IMR-90 (cell line): Measurements from ENCODE around the gene FITM2. TPM values are rescaled to one million over a fixed set of nuclear protein-coding genes. Genes with fewer than 3 reads are reported as not detected.

Experiments used
- ATAC-seq: fragments of 200-7000 bp; cut with Tn5 transposase; 2 replicates; pipeline ENCODE4 v1.9.1; 2020; ENCODE audit warnings: low read depth, mild to moderate bottlenecking, moderate library complexity
- BruUV-seq: library from RNA; stranded (reverse); fragments of 400-500 nt; replicated peaks from 2 replicates; lab custom pipeline; 2021; lab: Mats Ljungman, UMichigan
- CTCF ChIA-PET: fragments of 300-600 bp; formaldehyde crosslinking; extraction: SDS; loops from one replicate; lab custom pipeline; 2021; ENCODE audit warnings: antibody characterized with exemption; lab: Yijun Ruan, JAX
- POLR2A ChIA-PET: fragments of 300-600 bp; sonication (Branson Sonifier 250); formaldehyde crosslinking; loops from one replicate; lab custom pipeline; 2022; ENCODE audit warnings: antibody characterized with exemption; ENCODE audit not compliant: unreplicated experiment; lab: Charles Lee
- DNase-seq: peaks from one replicate; pipeline ENCODE4 v3.0.0; 2013
- H2AFZ ChIP-seq: replicated peaks from 2 replicates; pipeline ENCODE3; 2013; ENCODE audit warnings: low read length, mild to moderate bottlenecking; ENCODE audit not compliant: poor library complexity
- H2AK5ac ChIP-seq: 2 replicates; pipeline ENCODE4 v1.6.1; 2013; ENCODE audit warnings: low read depth, low read length, inconsistent platforms
- H2AK9ac ChIP-seq: replicated peaks from 2 replicates; pipeline ENCODE3; 2013; ENCODE audit warnings: mild to moderate bottlenecking, low read depth, low read length, moderate library complexity; ENCODE audit not compliant: poor library complexity
- H2BK120ac ChIP-seq: 2 replicates; pipeline ENCODE4 v1.6.1; 2013; ENCODE audit warnings: low read depth, low read length, inconsistent platforms
- H2BK15ac ChIP-seq: 3 replicates; pipeline ENCODE4 v1.6.1; 2013; ENCODE audit warnings: low read depth, low read length, inconsistent platforms
- H2BK20ac ChIP-seq: 2 replicates; pipeline ENCODE4 v1.6.1; 2013; ENCODE audit warnings: low read depth, mild to moderate bottlenecking, inconsistent platforms, low read length, moderate library complexity
- H2BK5ac ChIP-seq: 2 replicates; pipeline ENCODE4 v1.6.1; 2013; ENCODE audit warnings: mild to moderate bottlenecking, low read depth, low read length, inconsistent platforms; ENCODE audit not compliant: poor library complexity, severe bottlenecking
- H3K14ac ChIP-seq: replicated peaks from 2 replicates; pipeline ENCODE4 v1.6.1; 2013; ENCODE audit warnings: low read depth, low read length, inconsistent platforms
- H3K18ac ChIP-seq: 2 replicates; pipeline ENCODE4 v1.6.1; 2013; ENCODE audit warnings: low read depth, low read length, control low read depth
- H3K23ac ChIP-seq: 2 replicates; pipeline ENCODE4 v1.6.1; 2013; ENCODE audit warnings: low read depth, low read length, inconsistent platforms
- H3K27ac ChIP-seq: 2 replicates; pipeline ENCODE4 v1.5.1; 2013; ENCODE audit warnings: mild to moderate bottlenecking, control low read depth, low read length; ENCODE audit not compliant: insufficient read depth
- H3K27me3 ChIP-seq: 2 replicates; pipeline ENCODE4 v1.6.1; 2013; ENCODE audit warnings: low read length; ENCODE audit not compliant: control insufficient read depth, insufficient read depth
- H3K36me3 ChIP-seq: 2 replicates; pipeline ENCODE4 v1.6.1; 2013; ENCODE audit warnings: low read length, mixed read lengths; ENCODE audit not compliant: control insufficient read depth, insufficient read depth
- H3K4ac ChIP-seq: 2 replicates; pipeline ENCODE4 v1.6.1; 2013; ENCODE audit warnings: low read depth, low read length, inconsistent platforms
- H3K4me1 ChIP-seq: 2 replicates; pipeline ENCODE4 v1.6.1; 2013; ENCODE audit warnings: low read length, mixed read lengths; ENCODE audit not compliant: control insufficient read depth, insufficient read depth
- H3K4me2 ChIP-seq: 2 replicates; pipeline ENCODE4 v1.6.1; 2013; ENCODE audit warnings: low read depth, mild to moderate bottlenecking, control low read depth, low read length, moderate library complexity
- H3K4me3 ChIP-seq: 2 replicates; pipeline ENCODE4 v1.5.1; 2013; ENCODE audit warnings: low read depth, mild to moderate bottlenecking, control low read depth, low read length, moderate library complexity; ENCODE audit not compliant: insufficient read depth
- H3K56ac ChIP-seq: 2 replicates; pipeline ENCODE4 v1.6.1; 2013; ENCODE audit warnings: low read length, inconsistent platforms; ENCODE audit not compliant: insufficient read depth; ENCODE audit errors: extremely low read depth
- H3K79me1 ChIP-seq, 2 experiments: 2 replicates each; pipeline ENCODE4 v1.6.1; 2013; ENCODE audit warnings: low read length in 2 of 2, inconsistent platforms in 1 of 2, low read depth in 1 of 2
- H3K9ac ChIP-seq: 2 replicates; pipeline ENCODE4 v1.6.1; 2013; ENCODE audit warnings: low read depth, low read length, control low read depth
- H3K9me1 ChIP-seq: 2 replicates; pipeline ENCODE4 v1.6.1; 2013; ENCODE audit warnings: low read length, inconsistent platforms; ENCODE audit not compliant: insufficient read depth
- H3K9me3 ChIP-seq: 2 replicates; pipeline ENCODE4 v1.6.1; 2013; ENCODE audit warnings: low read length; ENCODE audit not compliant: control insufficient read depth, insufficient read depth
- H4K20me1 ChIP-seq: 2 replicates; pipeline ENCODE4 v1.6.1; 2013; ENCODE audit warnings: low read length, inconsistent platforms; ENCODE audit not compliant: insufficient read depth
- H4K5ac ChIP-seq: 2 replicates; pipeline ENCODE4 v1.6.1; 2013; ENCODE audit warnings: mild to moderate bottlenecking, low read depth, low read length, control low read depth
- H4K8ac ChIP-seq, 2 experiments: 2 replicates each; pipeline ENCODE4 v1.6.1; 2013; ENCODE audit warnings: low read depth in 2 of 2, low read length in 2 of 2, control low read depth in 1 of 2, inconsistent platforms in 1 of 2
- H4K91ac ChIP-seq: 2 replicates; pipeline ENCODE4 v1.6.1; 2013; ENCODE audit warnings: low read depth, low read length, inconsistent platforms; ENCODE audit not compliant: insufficient read depth
- CHD1 ChIP-seq: IDR thresholded peaks from 2 replicates; pipeline ENCODE4 v1.6.1; 2012; ENCODE audit warnings: low read depth, low read length, improper control_type of control experiment
- POLR2A ChIP-seq: IDR thresholded peaks from 2 replicates; pipeline ENCODE4 v1.6.1; 2012; ENCODE audit warnings: mild to moderate bottlenecking, low read depth, low read length
- RFX5 ChIP-seq: IDR thresholded peaks from 2 replicates; pipeline ENCODE4 v1.8.0; 2012; ENCODE audit warnings: low read depth, mild to moderate bottlenecking, low read length, moderate library complexity
- SMC3 ChIP-seq: fragments of 150-350 bp; IDR thresholded peaks from 2 replicates; pipeline ENCODE4 v1.6.1; 2016; ENCODE audit warnings: low read depth, mild to moderate bottlenecking, antibody characterized with exemption, low read length, moderate library complexity
- WGBS, 2 experiments: methylation state at CpG; one replicate each; pipeline versions ENCODE4 v1.1.5 to v1.1.7; 2013; ENCODE audit warnings: missing lambda C conversion rate in 2 of 2; ENCODE audit not compliant: insufficient read length in 1 of 2; ENCODE audit errors: extremely low coverage in 2 of 2; 5-methylcytosine and 5-hydroxymethylcytosine counted together
- dilution Hi-C: fragments of 300-500 bp; cut with HindIII; formaldehyde crosslinking; loops from one replicate; pipeline ENCODE4 v1.14.3; 2018; ENCODE audit warnings: low sequenced_read_pairs; ENCODE audit not compliant: unreplicated experiment
- in situ Hi-C: fragments of 300-500 bp; cut with MboI; formaldehyde crosslinking; loops from 3 replicates; pipeline ENCODE4 v1.14.3; 2019; ENCODE audit warnings: low sequenced_read_pairs, inconsistent platforms, mixed read lengths
- intact Hi-C: fragments of 100-400 bp; cut with micrococcal nuclease; formaldehyde crosslinking; loops from 2 replicates; pipeline ENCODE4 v1.10.0; 2022
- polyA plus RNA-seq, 3 experiments: library from polyadenylated mRNA; depleted of rRNA; stranded (reverse); fragments of >200 nt; gene quantifications; 2 replicates each; pipeline ENCODE4 v1.2.3, GENCODE V29; 2012; ENCODE audit warnings: low replicate concordance in 1 of 3
- total RNA-seq: library from RNA; depleted of rRNA; stranded (reverse); fragments of >200 nt; gene quantifications from 2 replicates; pipeline ENCODE4 v1.2.3, GENCODE V29; 2012
- TF ChIP-seq, protein P1 (sequence below): fragments of 150-350 bp; IDR thresholded peaks from 2 replicates; pipeline ENCODE4 v1.6.1; 2016; ENCODE audit warnings: low read depth, mild to moderate bottlenecking, low read length, moderate library complexity, borderline replicate concordance

The FITM2 gene
- total and polyA plus RNA-seq, 2 of the 4 experiments (the other 2 are of a cell fraction), result 3.4 to 6.5 TPM

DNA sequence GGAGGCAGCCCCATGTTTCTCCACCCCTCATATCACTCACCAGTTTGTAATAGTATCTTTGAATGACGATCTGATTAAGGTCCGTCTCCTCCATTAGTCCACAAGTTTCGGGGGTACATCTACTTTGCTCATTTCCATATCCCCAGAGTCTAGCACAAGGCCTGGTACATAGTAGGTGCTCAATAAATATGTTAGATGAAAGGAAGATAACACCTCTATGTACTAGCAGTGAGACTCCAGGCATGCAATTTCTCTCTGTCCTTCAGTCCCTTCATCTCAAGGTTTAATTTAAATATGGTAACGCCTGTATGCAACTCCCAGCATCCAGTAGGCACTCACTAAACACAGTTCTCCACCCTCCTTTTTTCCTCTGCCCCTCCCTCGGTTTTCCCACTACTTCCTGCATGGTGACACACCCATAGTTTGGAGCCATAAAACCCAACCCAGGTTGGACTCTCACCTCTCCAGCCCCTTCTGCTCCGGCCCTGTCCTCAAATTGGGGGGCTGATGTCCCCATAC, 44.0 kb upstream of the FITM2 start:
- no peak overlapping the region for H2BK120ac ChIP-seq
- H3K4me3 ChIP-seq, result no peak overlapping the region
- H2BK5ac ChIP-seq, result no peak overlapping the region
- intact Hi-C loops (no loop called here), dilution Hi-C loops (no loop called here), in situ Hi-C loops (no loop called here)
- H2BK20ac ChIP-seq, result no peak overlapping the region
- no peak for DNase-seq
- H3K79me1 ChIP-seq, result no peaks in the 10 kb centered on the region
- H3K18ac ChIP-seq, result no peak overlapping the region
- no peak overlapping the region for H3K56ac ChIP-seq
- no peaks in the 10 kb centered on the region for H3K36me3 ChIP-seq
- no peak overlapping the region for H2AK5ac ChIP-seq
- POLR2A ChIA-PET, result no interaction called here
- H2BK15ac ChIP-seq, result no peak overlapping the region
- peaks cover 32% of the 10 kb centered on the region for H3K27me3 ChIP-seq
- H3K4me1 ChIP-seq, result no peaks in the 10 kb centered on the region
- no peaks in the 10 kb centered on the region for H4K20me1 ChIP-seq
- no peak overlapping the region for H4K91ac ChIP-seq
- H3K4ac ChIP-seq, result no peak overlapping the region
- H3K9me3 ChIP-seq, result no peaks in the 10 kb centered on the region
- H2AFZ ChIP-seq, result no peak overlapping the region
- H3K14ac ChIP-seq, result no peak overlapping the region
- ATAC-seq, result no peak
- H3K23ac ChIP-seq, result no peak overlapping the region
- no peak overlapping the region for H3K27ac ChIP-seq
- no peaks in the 10 kb centered on the region for H3K9me1 ChIP-seq
- no peak overlapping the region for H4K8ac ChIP-seq
- WGBS, 2 experiments, result no CpG with 5 or more reads among the region's 6 CpGs
- BruUV-seq, result no TSS peak
- CTCF ChIA-PET, result no interaction called here
- no peak overlapping the region for H3K9ac ChIP-seq
- no peak overlapping the region for H3K4me2 ChIP-seq
- H2AK9ac ChIP-seq, result no peak overlapping the region
- H4K5ac ChIP-seq, result no peak overlapping the region
- no peak for TF ChIP-seq RFX5
- TF ChIP-seq POLR2A, result no peak
- no peak for TF ChIP-seq CHD1
- no peak for TF ChIP-seq SMC3
- TF ChIP-seq, protein P1, sequence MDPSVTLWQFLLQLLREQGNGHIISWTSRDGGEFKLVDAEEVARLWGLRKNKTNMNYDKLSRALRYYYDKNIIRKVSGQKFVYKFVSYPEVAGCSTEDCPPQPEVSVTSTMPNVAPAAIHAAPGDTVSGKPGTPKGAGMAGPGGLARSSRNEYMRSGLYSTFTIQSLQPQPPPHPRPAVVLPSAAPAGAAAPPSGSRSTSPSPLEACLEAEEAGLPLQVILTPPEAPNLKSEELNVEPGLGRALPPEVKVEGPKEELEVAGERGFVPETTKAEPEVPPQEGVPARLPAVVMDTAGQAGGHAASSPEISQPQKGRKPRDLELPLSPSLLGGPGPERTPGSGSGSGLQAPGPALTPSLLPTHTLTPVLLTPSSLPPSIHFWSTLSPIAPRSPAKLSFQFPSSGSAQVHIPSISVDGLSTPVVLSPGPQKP, result no peak
